Neural cell (in vitro differentiated cells): ENCODE data around the gene CDH4.

Experiments
- EZH2 ChIP-seq: fragments of 200-600, 300-800 bp; shearing (Covaris generic), sonication (generic); IDR thresholded peaks from 2 replicates; pipeline ENCODE4 v1.6.1; 2014; ENCODE audit warnings: antibody characterized with exemption, low read length, borderline replicate concordance, mild to moderate bottlenecking; ENCODE audit not compliant: insufficient read depth, poor library complexity, severe bottlenecking
- POLR2AphosphoS5 ChIP-seq: IDR thresholded peaks from 2 replicates; pipeline ENCODE4 v1.6.1; 2012
- RAD21 ChIP-seq: fragments of 450-650 bp; conservative IDR thresholded peaks from 2 replicates; pipeline ENCODE4 v1.6.1; 2014; ENCODE audit warnings: antibody characterized with exemption, mild to moderate bottlenecking, moderate library complexity
- SMC3 ChIP-seq: fragments of 450-650 bp; conservative IDR thresholded peaks from 2 replicates; pipeline ENCODE4 v1.6.1; 2014; ENCODE audit warnings: antibody characterized with exemption, mild to moderate bottlenecking, moderate library complexity; ENCODE audit not compliant: poor library complexity
- TAF1 ChIP-seq: IDR thresholded peaks from 2 replicates; pipeline ENCODE4 v1.6.1; 2012; ENCODE audit warnings: low read depth
- TF ChIP-seq, protein P1 (sequence below): IDR thresholded peaks from 2 replicates; pipeline ENCODE4 v1.6.1; 2012; ENCODE audit warnings: borderline replicate concordance
- TF ChIP-seq, protein P2 (sequence below): fragments of 450-650 bp; IDR thresholded peaks from 2 replicates; pipeline ENCODE4 v1.5.1; 2014; ENCODE audit warnings: antibody characterized with exemption, mild to moderate bottlenecking, moderate library complexity; ENCODE audit not compliant: poor library complexity, severe bottlenecking

DNA sequence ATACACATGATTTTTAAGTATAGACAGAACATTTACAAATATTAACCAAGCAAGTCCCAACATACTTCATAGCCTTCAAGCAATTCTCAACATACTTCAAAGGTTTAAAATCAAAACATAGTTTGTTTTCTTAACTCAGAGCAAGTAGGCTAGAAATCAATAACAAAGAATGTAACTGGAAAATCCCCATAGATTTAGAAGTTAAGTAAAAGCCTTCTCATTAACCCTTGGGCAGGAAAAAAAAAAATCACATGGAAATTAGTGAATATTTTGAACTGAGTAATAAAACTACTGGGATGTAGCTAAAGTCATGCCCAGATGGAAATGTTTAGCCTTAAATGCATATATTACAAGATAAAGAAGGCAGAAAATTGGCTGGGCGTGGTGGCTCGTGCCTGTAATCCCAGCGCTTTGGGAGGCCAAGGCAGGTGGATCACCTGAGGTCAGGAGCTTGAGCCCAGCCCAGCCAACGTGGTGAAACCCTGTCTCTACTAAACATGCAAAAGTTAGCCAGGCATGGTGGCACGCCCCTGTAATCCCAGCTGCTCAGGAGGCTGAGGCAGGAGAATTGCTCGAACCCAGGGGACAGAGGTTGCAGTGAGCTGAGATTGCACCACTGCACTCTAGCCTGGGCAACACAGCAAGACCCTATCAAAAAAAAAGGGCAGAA, 497.5 kb downstream of the CDH4 start:
- no peak for TF ChIP-seq TAF1
- TF ChIP-seq, protein P1, sequence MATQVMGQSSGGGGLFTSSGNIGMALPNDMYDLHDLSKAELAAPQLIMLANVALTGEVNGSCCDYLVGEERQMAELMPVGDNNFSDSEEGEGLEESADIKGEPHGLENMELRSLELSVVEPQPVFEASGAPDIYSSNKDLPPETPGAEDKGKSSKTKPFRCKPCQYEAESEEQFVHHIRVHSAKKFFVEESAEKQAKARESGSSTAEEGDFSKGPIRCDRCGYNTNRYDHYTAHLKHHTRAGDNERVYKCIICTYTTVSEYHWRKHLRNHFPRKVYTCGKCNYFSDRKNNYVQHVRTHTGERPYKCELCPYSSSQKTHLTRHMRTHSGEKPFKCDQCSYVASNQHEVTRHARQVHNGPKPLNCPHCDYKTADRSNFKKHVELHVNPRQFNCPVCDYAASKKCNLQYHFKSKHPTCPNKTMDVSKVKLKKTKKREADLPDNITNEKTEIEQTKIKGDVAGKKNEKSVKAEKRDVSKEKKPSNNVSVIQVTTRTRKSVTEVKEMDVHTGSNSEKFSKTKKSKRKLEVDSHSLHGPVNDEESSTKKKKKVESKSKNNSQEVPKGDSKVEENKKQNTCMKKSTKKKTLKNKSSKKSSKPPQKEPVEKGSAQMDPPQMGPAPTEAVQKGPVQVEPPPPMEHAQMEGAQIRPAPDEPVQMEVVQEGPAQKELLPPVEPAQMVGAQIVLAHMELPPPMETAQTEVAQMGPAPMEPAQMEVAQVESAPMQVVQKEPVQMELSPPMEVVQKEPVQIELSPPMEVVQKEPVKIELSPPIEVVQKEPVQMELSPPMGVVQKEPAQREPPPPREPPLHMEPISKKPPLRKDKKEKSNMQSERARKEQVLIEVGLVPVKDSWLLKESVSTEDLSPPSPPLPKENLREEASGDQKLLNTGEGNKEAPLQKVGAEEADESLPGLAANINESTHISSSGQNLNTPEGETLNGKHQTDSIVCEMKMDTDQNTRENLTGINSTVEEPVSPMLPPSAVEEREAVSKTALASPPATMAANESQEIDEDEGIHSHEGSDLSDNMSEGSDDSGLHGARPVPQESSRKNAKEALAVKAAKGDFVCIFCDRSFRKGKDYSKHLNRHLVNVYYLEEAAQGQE = no peak
- TF ChIP-seq, protein P2, sequence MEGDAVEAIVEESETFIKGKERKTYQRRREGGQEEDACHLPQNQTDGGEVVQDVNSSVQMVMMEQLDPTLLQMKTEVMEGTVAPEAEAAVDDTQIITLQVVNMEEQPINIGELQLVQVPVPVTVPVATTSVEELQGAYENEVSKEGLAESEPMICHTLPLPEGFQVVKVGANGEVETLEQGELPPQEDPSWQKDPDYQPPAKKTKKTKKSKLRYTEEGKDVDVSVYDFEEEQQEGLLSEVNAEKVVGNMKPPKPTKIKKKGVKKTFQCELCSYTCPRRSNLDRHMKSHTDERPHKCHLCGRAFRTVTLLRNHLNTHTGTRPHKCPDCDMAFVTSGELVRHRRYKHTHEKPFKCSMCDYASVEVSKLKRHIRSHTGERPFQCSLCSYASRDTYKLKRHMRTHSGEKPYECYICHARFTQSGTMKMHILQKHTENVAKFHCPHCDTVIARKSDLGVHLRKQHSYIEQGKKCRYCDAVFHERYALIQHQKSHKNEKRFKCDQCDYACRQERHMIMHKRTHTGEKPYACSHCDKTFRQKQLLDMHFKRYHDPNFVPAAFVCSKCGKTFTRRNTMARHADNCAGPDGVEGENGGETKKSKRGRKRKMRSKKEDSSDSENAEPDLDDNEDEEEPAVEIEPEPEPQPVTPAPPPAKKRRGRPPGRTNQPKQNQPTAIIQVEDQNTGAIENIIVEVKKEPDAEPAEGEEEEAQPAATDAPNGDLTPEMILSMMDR = no peak
- no peak for TF ChIP-seq SMC3
- TF ChIP-seq EZH2 = no peak
- no peak for TF ChIP-seq RAD21
- no peak for TF ChIP-seq POLR2AphosphoS5
